ENCODE results near the gene MLLT6. TPM values are rescaled to one million over a fixed set of nuclear protein-coding genes. Genes with fewer than 3 reads are reported as not detected.

The MLLT6 gene
- polyA plus RNA-seq, 2 donors, result 20.9 to 66.1 TPM

GRCh38 chr17:38697061-38697820 is 7.8 kb upstream of the MLLT6 start:
- Histone ChIP-seq H3K36me3 (ENCODE audit: control insufficient read depth in 2 of 2, insufficient read depth in 2 of 2, low read length in 1 of 2) (no peaks in the 10 kb centered on the region), H3K27me3 (ENCODE audit: control insufficient read depth in 1 of 2, insufficient read depth in 2 of 2, low read length in 2 of 2) (no peaks in the 10 kb centered on the region), H3K27ac (ENCODE audit: low read depth in 2 of 2, low read length in 1 of 2) (no peak overlapping the region), H3K9me3 (ENCODE audit: control insufficient read depth in 2 of 2, insufficient read depth in 1 of 2, low read depth in 1 of 2, low read length in 1 of 2) (no peaks in the 10 kb centered on the region), H3K4me1 (ENCODE audit: control insufficient read depth in 2 of 2, insufficient read depth in 2 of 2, low read length in 1 of 2) (peaks cover 0 to 3% of the 10 kb centered on the region in 2 donors), H3K4me3 (ENCODE audit: low read depth in 1 of 2, low read length in 2 of 2) (no peak overlapping the region)
- WGBS, 2 donors, result 82 to 83% methylated on average over 4 of the region's 4 CpGs

DNA sequence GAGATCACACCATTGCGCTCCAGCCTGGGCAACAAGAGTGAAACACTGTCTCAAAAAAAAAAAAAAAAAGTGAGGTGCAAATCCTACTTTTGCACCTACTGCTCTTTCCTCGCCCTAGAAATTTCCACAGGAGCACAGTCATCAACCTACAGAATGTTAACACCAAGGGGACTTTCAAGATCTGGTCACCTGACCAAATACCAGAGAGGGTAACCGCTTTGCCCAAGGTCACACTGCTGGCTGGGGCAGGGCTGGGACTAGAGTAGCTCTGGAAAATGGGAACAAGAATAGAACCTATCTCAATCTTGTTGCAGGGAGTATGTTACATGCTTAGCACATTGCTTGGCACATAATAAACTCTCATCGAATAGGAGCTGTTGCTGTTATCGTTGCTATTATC is 6.3 kb upstream of the MLLT6 start:
- H3K9me3 ChIP-seq (ENCODE audit: control insufficient read depth in 2 of 2, insufficient read depth in 1 of 2, low read depth in 1 of 2, low read length in 1 of 2), result no peaks in the 10 kb centered on the region
- no peaks in the 10 kb centered on the region for H3K27me3 ChIP-seq (ENCODE audit: control insufficient read depth in 1 of 2, insufficient read depth in 2 of 2, low read length in 2 of 2)
- H3K27ac ChIP-seq (ENCODE audit: low read depth in 2 of 2, low read length in 1 of 2), result no peak overlapping the region
- H3K4me1 ChIP-seq (ENCODE audit: control insufficient read depth in 2 of 2, insufficient read depth in 2 of 2, low read length in 1 of 2), result peaks cover 0 to 3% of the 10 kb centered on the region in 2 donors
- H3K4me3 ChIP-seq (ENCODE audit: low read depth in 1 of 2, low read length in 2 of 2), result no peak overlapping the region
- WGBS, 2 donors, result 86 to 89% methylated on average over 5 of the region's 5 CpGs
- no peaks in the 10 kb centered on the region for H3K36me3 ChIP-seq (ENCODE audit: control insufficient read depth in 2 of 2, insufficient read depth in 2 of 2, low read length in 1 of 2)

- H3K4me1 ChIP-seq (ENCODE audit: control insufficient read depth in 2 of 2, insufficient read depth in 2 of 2, low read length in 1 of 2), result peaks cover under 1 to 4% of the 10 kb centered on the region in 2 donors
- peak overlapping the region; percentile 97 to 99 for H3K27ac ChIP-seq (ENCODE audit: low read depth in 2 of 2, low read length in 1 of 2)
- no peaks in the 10 kb centered on the region for H3K27me3 ChIP-seq (ENCODE audit: control insufficient read depth in 1 of 2, insufficient read depth in 2 of 2, low read length in 2 of 2)
- H3K36me3 ChIP-seq (ENCODE audit: control insufficient read depth in 2 of 2, insufficient read depth in 2 of 2, low read length in 1 of 2), result no peaks in the 10 kb centered on the region
- H3K9me3 ChIP-seq (ENCODE audit: control insufficient read depth in 2 of 2, insufficient read depth in 1 of 2, low read depth in 1 of 2, low read length in 1 of 2), result no peaks in the 10 kb centered on the region
- WGBS, 2 donors, result 1 to 2% methylated on average over 25 of the region's 25 CpGs
- peak overlapping the region; percentile 60 to 92 for H3K4me3 ChIP-seq (ENCODE audit: low read depth in 1 of 2, low read length in 2 of 2)
Observed at GRCh38 chr17:38701504-38702165, 3.4 kb upstream of the MLLT6 start.

DNA sequence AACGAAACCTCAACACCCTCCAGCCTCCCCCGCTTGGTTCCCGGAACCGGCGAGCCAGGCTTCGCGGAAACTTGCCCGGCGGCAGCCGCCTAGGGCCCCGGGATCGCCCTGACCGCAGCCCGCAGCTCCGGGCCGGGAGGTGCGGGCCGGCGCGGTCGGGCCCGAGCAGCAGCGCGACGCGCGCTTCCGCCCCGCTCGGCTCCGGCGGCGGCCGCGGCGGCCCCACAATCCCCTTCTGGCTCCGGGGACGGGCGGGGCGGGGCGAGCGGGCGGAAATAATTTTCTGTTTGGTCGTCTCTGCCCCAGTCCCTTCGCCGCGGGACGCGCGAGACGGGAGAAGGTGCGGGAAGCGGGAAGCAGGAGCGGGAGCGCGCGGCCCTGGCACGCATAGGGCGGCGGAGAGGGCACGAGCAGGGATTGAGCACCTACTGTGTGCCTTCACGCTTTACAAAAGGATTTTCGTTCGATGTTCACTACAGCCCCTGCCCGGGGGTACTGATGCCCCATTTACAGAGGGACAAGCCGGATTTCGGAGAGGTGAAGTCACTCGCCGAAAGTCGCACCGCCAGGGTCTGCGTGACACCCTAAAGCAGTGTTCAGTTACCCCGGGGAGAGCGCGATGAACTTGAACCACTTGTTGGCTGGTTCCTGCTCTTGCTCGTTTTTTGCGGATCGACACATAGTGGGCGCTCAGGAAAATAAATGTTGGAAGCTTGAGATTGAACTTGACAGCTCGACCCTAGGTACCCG is 2.7 kb upstream of the MLLT6 start:
- no peaks in the 10 kb centered on the region for H3K9me3 ChIP-seq (ENCODE audit: control insufficient read depth in 2 of 2, insufficient read depth in 1 of 2, low read depth in 1 of 2, low read length in 1 of 2)
- 0% methylated on average over 65 to 81 of the region's 81 CpGs for WGBS, 2 donors
- H3K4me1 ChIP-seq (ENCODE audit: control insufficient read depth in 2 of 2, insufficient read depth in 2 of 2, low read length in 1 of 2), result peaks cover 5 to 10% of the 10 kb centered on the region in 2 donors

DNA sequence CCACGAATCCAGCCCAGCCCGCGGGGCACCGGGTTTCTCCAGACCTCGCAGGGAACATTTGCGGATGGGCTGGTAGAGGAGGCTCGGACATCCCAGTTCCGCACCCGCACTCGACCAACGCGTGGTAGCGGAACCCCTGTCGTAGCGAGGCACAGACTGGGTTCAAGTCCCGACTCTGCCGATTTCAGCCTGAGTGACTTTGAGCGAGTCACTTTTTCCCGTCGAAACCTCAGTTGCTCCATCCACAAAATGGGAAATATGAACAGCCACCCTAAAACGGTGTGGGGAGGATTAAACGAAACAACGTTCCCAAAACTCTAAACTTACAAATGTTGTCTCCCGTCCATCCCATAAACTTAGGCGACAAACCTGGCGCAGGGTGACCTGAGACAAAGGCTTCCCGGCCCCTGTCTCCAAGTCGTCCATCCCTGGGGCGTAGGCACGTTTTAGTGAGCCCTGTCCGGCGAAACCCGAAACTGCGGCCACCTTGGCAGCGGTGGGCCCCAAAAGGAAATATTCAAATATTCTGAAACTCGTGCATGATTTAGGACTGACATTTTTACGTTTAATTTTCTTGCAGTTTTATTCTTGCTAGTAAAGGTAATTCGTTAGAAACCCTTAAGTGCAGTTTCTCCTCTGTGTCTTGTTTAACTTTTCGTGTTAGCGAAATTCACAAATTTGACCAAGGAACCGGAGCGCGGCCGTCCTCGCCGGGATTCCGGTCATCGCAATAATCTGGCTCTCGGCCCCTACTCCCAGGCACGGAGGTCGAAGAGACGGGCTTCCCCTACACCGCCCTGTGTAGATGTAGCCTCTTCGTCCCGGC is 1.9 kb upstream of the MLLT6 start:
- peaks cover 0 to 7% of the 10 kb centered on the region in 2 donors for H3K36me3 ChIP-seq (ENCODE audit: control insufficient read depth in 2 of 2, insufficient read depth in 2 of 2, low read length in 1 of 2)
- 1% methylated on average over 55 of the region's 55 CpGs for WGBS, 2 donors
- no peaks in the 10 kb centered on the region for H3K27me3 ChIP-seq (ENCODE audit: control insufficient read depth in 1 of 2, insufficient read depth in 2 of 2, low read length in 2 of 2)
- peak overlapping the region; percentile 97 to 99 for H3K27ac ChIP-seq (ENCODE audit: low read depth in 2 of 2, low read length in 1 of 2)
- H3K4me1 ChIP-seq (ENCODE audit: control insufficient read depth in 2 of 2, insufficient read depth in 2 of 2, low read length in 1 of 2), result peaks cover 8 to 11% of the 10 kb centered on the region in 2 donors
- peak overlapping the region; percentile 76 to 92 for H3K4me3 ChIP-seq (ENCODE audit: low read depth in 1 of 2, low read length in 2 of 2)
- no peaks in the 10 kb centered on the region for H3K9me3 ChIP-seq (ENCODE audit: control insufficient read depth in 2 of 2, insufficient read depth in 1 of 2, low read depth in 1 of 2, low read length in 1 of 2)

More for the DNA sequence above, 2.7 kb upstream of the MLLT6 start:
- H3K27me3 ChIP-seq (ENCODE audit: control insufficient read depth in 1 of 2, insufficient read depth in 2 of 2, low read length in 2 of 2), result no peaks in the 10 kb centered on the region
- H3K4me3 ChIP-seq (ENCODE audit: low read depth in 1 of 2, low read length in 2 of 2), result peak overlapping the region; percentile 60 to 92
- H3K36me3 ChIP-seq (ENCODE audit: control insufficient read depth in 2 of 2, insufficient read depth in 2 of 2, low read length in 1 of 2), result peaks cover 0 to 2% of the 10 kb centered on the region in 2 donors
- peak overlapping the region; percentile 97 to 99 for H3K27ac ChIP-seq (ENCODE audit: low read depth in 2 of 2, low read length in 1 of 2)

DNA sequence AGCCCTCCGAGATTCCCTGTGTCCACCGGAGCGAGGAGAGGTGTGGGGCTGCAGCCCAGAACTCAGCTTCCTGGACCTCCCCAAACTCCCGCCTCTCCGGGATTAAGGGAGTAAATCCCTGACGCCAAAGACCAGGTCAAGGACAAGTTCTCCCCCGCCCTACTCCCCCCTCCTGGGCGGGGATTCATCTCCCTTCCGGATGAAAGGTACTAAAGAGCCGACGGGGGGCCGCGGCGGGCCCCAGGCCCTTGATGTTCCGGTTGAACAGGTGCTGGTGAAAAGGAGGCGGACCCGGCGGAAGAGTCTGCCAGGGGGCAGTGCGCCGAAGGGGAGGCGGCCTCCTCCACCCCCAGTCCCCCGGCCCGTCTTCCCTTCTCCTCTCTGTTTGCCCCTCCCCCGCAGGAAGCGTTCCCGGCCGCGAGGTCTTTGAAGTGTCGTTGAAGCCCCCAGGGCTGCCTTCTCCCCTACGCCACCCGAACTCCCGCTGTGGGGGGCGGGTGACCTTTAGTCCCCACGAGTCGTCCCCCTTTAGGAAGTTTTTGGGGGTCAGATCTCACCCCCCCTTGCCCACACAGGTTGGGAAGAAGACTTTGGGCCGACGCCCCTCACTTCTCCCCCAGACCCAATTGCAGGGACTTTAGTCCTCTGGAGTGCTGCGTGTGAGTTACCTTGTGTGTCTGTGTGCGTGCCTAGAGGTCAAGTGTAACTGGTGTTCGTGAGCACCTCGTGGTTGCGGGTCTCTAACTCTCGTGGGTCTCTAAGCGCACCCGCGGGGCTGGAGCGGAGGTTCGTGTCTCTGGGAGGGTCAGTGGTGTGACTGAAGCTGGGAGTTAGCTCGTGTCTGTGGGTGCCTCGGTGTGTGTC is 1.1 kb upstream of the MLLT6 start:
- H3K9me3 ChIP-seq (ENCODE audit: control insufficient read depth in 2 of 2, insufficient read depth in 1 of 2, low read depth in 1 of 2, low read length in 1 of 2), result no peaks in the 10 kb centered on the region

DNA sequence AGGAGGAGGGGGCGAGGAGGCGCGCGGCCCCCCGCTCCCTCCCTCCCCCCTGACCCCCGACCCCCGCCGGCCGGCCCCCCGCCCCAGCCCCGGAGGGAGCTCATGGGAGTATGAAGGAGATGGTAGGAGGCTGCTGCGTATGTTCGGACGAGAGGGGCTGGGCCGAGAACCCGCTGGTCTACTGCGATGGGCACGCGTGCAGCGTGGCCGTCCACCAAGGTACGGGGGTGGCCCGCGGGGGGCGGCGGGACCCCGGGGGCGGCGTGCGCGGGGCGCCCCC is 390 bp downstream of the MLLT6 start:
- H3K27ac ChIP-seq (ENCODE audit: low read depth in 2 of 2, low read length in 1 of 2), result peak overlapping the region; percentile 97 to 99
- no peaks in the 10 kb centered on the region for H3K27me3 ChIP-seq (ENCODE audit: control insufficient read depth in 1 of 2, insufficient read depth in 2 of 2, low read length in 2 of 2)
- H3K36me3 ChIP-seq (ENCODE audit: control insufficient read depth in 2 of 2, insufficient read depth in 2 of 2, low read length in 1 of 2), result peaks cover 3 to 17% of the 10 kb centered on the region in 2 donors
- H3K4me1 ChIP-seq (ENCODE audit: control insufficient read depth in 2 of 2, insufficient read depth in 2 of 2, low read length in 1 of 2), result peaks cover 10 to 11% of the 10 kb centered on the region in 2 donors
- peak overlapping the region; percentile 71 to 92 for H3K4me3 ChIP-seq (ENCODE audit: low read depth in 1 of 2, low read length in 2 of 2)
- no peaks in the 10 kb centered on the region for H3K9me3 ChIP-seq (ENCODE audit: control insufficient read depth in 2 of 2, insufficient read depth in 1 of 2, low read depth in 1 of 2, low read length in 1 of 2)
- 0 to 1% methylated on average over 15 to 26 of the region's 32 CpGs for WGBS, 2 donors

More for the DNA sequence above, 1.1 kb upstream of the MLLT6 start:
- H3K27me3 ChIP-seq (ENCODE audit: control insufficient read depth in 1 of 2, insufficient read depth in 2 of 2, low read length in 2 of 2), result no peaks in the 10 kb centered on the region
- peaks cover 9 to 11% of the 10 kb centered on the region in 2 donors for H3K4me1 ChIP-seq (ENCODE audit: control insufficient read depth in 2 of 2, insufficient read depth in 2 of 2, low read length in 1 of 2)
- H3K4me3 ChIP-seq (ENCODE audit: low read depth in 1 of 2, low read length in 2 of 2), result peak overlapping the region; percentile 76 to 92
- 0 to 1% methylated on average over 45 to 50 of the region's 50 CpGs for WGBS, 2 donors
- H3K36me3 ChIP-seq (ENCODE audit: control insufficient read depth in 2 of 2, insufficient read depth in 2 of 2, low read length in 1 of 2), result peaks cover 0 to 10% of the 10 kb centered on the region in 2 donors
- peak overlapping the region; percentile 97 to 99 for H3K27ac ChIP-seq (ENCODE audit: low read depth in 2 of 2, low read length in 1 of 2)

GRCh38 chr17:38705803-38706504 is 881 bp downstream of the MLLT6 start:
- WGBS, 2 donors, result 1% methylated on average over 29 to 38 of the region's 38 CpGs
- H3K4me3 ChIP-seq (ENCODE audit: low read depth in 1 of 2, low read length in 2 of 2), result peak overlapping the region; percentile 71 to 92
- H3K9me3 ChIP-seq (ENCODE audit: control insufficient read depth in 2 of 2, insufficient read depth in 1 of 2, low read depth in 1 of 2, low read length in 1 of 2), result no peaks in the 10 kb centered on the region
- peaks cover 10% of the 10 kb centered on the region in 2 donors for H3K4me1 ChIP-seq (ENCODE audit: control insufficient read depth in 2 of 2, insufficient read depth in 2 of 2, low read length in 1 of 2)
- peak overlapping the region; percentile 97 to 99 for H3K27ac ChIP-seq (ENCODE audit: low read depth in 2 of 2, low read length in 1 of 2)
- H3K27me3 ChIP-seq (ENCODE audit: control insufficient read depth in 1 of 2, insufficient read depth in 2 of 2, low read length in 2 of 2), result no peaks in the 10 kb centered on the region
- H3K36me3 ChIP-seq (ENCODE audit: control insufficient read depth in 2 of 2, insufficient read depth in 2 of 2, low read length in 1 of 2), result peaks cover 3 to 19% of the 10 kb centered on the region in 2 donors

Measured in esophagus (tissue), 2 donors.